GM12874 (cell line): ENCODE data around the gene KDELR3.

Source experiments
- TF ChIP-seq, protein P1 (sequence below): IDR thresholded peaks from 2 replicates; pipeline ENCODE4 v1.5.1; 2011; ENCODE audit warnings: low read depth, mild to moderate bottlenecking, control low read depth, low read length, moderate library complexity; ENCODE audit not compliant: insufficient read depth

Gene KDELR3

DNA sequence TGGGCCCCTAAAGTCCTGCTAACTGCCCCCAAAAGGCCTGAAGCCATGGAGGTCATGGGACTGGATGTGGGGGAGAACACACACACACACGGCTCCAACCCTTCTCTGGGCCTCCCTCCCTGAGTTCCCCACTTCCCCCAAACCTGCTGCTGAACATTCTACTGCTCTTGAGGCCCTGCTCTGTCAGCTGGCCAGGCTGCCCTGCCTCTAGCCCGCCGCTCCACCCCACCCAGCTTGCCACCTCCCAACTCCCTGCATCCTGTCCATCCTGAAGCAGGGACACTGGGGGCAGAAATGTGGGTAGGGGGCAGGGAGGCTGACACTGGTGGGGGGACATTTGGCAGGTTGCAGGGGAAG is 13.9 kb upstream of the KDELR3 start:
- TF ChIP-seq, protein P1, sequence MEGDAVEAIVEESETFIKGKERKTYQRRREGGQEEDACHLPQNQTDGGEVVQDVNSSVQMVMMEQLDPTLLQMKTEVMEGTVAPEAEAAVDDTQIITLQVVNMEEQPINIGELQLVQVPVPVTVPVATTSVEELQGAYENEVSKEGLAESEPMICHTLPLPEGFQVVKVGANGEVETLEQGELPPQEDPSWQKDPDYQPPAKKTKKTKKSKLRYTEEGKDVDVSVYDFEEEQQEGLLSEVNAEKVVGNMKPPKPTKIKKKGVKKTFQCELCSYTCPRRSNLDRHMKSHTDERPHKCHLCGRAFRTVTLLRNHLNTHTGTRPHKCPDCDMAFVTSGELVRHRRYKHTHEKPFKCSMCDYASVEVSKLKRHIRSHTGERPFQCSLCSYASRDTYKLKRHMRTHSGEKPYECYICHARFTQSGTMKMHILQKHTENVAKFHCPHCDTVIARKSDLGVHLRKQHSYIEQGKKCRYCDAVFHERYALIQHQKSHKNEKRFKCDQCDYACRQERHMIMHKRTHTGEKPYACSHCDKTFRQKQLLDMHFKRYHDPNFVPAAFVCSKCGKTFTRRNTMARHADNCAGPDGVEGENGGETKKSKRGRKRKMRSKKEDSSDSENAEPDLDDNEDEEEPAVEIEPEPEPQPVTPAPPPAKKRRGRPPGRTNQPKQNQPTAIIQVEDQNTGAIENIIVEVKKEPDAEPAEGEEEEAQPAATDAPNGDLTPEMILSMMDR, result no peak

DNA sequence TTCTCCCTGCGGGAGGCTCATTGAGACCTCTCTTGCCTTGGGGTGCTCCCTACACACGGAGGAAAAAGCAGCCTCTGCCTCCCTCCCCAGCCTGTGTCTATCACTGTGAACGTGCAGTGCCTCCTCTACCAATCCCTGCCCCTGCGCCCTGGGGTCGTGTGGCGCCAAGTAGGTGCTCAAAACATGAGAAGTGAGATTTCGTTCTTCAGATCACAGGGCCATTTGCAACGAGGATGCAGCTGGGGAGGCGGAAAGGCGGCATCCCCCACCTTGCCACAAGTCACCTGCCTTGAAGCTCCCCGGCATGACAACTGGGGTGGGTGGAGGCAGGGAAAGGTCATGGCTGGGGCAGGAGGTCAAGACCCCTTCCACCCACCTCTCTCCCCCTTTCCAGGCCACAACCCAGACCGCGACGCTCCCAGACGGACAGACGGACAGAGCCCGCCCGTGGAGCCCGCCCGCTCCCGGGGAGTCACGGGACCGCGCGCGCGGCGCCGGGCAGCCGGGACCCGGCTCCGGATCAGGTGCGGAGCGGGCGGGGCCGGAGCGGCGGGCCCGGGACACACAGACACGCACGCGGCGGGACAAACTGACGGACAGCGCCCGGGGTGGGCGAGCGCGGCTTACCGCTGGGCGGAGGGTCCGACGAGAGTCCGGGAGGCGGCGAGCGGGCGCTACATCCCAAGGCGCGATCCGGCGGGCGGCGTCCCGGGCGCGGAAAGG is 13.4 kb upstream of the KDELR3 start:
- TF ChIP-seq, protein P1, result no peak

DNA sequence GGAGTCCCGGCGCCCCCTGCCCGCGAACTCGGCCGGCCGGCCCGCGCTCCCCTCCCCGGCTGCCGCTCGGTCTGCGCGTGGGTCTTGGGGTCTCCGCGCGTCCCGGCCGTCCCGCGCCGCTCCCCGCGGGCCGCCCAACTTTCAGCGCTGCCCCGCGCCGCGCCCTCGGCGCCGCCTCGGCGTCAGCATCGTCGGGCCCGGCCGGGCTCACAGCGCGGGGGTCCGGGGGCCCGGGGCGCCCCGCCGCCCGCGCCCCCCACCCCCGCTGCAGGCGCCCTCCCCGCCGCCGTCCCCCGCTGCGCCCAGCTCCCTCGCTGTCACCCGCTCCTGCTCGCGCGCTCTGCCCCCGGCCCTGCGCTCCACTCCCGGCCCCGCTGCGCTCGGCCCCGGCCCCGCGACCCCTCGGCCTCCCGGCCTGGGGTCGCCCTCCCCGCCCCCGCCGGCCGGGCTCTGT is 12.8 kb upstream of the KDELR3 start, which contains the start of gene KCNJ4:
Gene KCNJ4 (minus strand): TSS at position 124 of the 454 bp plus-strand sequence. CDS start 27,067 bp downstream, outside the sequence.
- TF ChIP-seq, protein P1, result no peak

DNA sequence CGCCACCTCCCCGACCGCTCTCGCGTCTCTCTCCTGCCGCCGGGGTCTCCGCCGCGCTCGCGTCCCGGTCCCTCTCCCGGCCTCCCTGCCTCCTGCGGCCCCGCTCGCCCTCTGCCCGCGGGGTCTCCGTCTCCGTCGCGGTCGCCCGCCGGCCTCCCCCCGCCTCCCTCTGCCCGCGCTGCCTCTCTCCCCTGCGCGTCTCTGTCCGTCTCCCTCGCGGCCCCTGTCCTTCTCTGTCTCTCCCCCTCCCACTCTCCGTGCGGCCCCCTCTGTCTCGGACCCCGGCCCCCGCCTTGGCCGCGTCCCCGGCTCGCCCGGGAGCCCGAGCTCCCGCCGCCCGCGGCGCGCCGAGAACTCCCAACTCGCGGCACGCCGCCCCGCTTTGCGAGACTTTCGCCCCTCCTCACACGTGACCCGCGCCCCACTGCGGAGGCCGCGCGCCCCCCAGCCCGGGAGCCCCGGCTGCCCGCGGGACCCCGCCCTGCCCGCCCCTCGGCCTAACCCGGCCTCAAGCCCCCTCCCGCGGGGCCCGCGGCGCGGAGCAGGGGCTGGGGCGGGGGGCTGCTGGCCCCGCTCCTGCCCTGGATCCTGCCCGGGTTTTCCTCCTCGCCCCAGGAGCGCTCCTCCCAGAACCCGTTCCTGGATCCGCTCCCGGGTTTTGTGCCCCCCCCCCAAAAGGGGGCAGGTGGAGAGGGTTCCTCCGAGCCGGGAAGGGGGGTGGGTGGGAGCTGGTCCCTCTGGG is 12.2 kb upstream of the KDELR3 start:
- TF ChIP-seq, protein P1, result no peak

DNA sequence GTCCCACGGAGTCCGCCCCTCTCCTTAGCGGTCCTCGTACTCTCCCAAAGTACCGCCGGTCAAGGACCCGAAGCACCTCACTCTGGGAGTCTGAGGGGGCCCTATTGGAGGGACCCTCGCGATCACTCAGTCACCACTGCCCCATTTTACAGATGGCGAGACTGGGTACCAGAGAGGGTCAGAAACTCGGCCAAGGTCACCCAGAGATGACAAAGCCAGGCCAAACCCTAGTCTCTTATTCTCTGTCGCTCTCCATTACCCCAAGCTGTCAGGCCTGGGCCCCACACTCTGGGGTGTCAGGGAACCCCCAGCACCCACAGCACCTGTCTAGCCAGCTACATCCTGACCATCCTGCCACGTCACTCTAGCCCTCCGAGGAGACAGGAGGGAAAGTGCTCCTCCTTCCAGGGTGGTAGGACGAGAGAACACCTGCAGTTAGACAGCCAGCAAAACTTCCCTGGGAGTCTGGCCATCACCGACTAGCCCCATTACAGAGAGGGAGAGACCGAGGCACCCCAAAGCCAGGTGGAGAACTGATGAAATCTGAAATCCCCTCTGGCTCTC is 11.5 kb upstream of the KDELR3 start:
- TF ChIP-seq, protein P1, result no peak

DNA sequence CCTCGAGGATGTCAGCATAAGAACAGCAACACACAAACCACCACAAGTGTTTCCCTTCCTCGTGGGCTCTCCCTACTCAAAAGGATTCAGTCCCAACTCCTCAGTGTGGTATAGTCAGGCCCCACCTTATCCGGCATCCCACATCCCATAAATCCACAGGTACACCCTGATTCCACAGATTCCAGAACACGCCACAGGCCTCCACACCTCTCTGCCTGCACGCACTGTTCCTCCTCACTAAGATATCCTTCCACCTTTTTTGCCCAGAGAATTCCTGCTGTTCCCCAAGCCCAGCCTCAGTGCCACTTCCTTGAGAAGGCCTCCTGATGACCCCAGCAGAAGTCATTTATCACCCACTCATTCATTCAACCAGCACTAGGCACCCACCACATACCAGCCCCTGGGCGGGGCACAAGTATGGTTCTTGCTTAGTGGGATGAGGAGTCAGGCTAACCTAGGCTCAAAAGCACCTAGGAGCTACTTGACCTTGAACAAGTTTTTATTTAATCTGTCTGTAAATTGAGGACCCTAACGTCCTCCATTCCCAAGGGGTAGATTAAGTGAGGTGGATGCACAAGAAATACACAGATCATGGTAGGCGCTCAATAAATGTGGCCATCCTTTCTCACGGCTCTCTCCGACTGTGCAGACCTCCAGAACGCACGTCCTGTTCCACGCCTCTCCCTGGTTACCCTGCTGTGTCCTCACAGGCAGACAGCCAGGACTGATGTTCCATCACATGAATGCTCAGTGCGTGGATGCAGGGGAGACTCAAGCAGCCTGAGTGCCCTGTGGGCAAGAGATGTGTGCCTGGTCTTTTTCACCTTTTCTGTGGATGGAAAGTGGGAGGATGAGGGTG is 10.8 kb upstream of the KDELR3 start:
- TF ChIP-seq, protein P1, result no peak
